Mucosa of rectum (tissue), 2 donors: ENCODE measurements around the gene AGAP9.
"Not testable (repeated sequence)": the region's sequence is repeated elsewhere in the genome, so short reads cannot be mapped to it uniquely, and the experiment has no call there.

Experiments used
- H3K27ac ChIP-seq, 2 donors: one replicate each; pipeline ENCODE4 v1.7.0; 2013; ENCODE audit warnings: inconsistent platforms in 2 of 2, low read depth in 2 of 2, low read length in 2 of 2
- H3K27me3 ChIP-seq, 2 donors: one replicate each; pipeline ENCODE4 v1.7.0; 2013; ENCODE audit warnings: low read length in 2 of 2; ENCODE audit not compliant: control insufficient read depth in 2 of 2, insufficient read depth in 2 of 2
- H3K36me3 ChIP-seq, 2 donors: one replicate each; pipeline ENCODE4 v1.7.0; 2013; ENCODE audit warnings: low read length in 2 of 2; ENCODE audit not compliant: control insufficient read depth in 2 of 2, insufficient read depth in 2 of 2
- H3K4me1 ChIP-seq, 2 donors: one replicate each; pipeline ENCODE4 v1.7.0; 2013; ENCODE audit warnings: low read length in 2 of 2, mild to moderate bottlenecking in 1 of 2; ENCODE audit not compliant: control insufficient read depth in 2 of 2, insufficient read depth in 2 of 2
- H3K4me3 ChIP-seq, 2 donors: one replicate each; pipeline ENCODE4 v1.7.0; 2013; ENCODE audit warnings: low read length in 2 of 2
- H3K9ac ChIP-seq, 2 donors: one replicate each; pipeline ENCODE4 v1.7.0; 2013; ENCODE audit warnings: low read length in 2 of 2, low read depth in 1 of 2, mild to moderate bottlenecking in 1 of 2
- H3K9me3 ChIP-seq, 2 donors: one replicate each; pipeline ENCODE4 v1.7.0; 2013; ENCODE audit warnings: low read length in 2 of 2; ENCODE audit not compliant: control insufficient read depth in 2 of 2
- donor health status: healthy.
- donor health status: Normal muscosa, but diverticular disease.

The AGAP9 gene

DNA sequence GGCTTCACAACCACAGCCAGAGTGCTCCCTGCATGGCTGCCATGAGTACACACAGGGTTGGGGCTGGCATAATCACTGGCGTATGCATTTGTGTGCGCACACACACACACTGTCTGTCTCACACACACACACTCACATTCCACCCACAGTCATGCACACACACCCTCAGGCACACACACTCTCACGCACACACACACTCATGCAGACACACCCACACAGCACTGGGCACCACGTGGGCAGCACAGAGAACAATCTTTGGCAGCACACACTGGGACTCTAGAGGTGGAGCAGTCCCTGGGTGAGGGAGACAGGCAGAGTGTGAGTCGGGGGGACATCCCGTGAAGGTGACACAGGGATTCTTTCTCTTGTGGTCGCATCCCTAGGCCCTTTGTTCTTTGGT, 49.9 kb downstream of the AGAP9 start:
- H3K36me3 ChIP-seq, H3K4me3 ChIP-seq, H3K27ac ChIP-seq, H3K4me1 ChIP-seq, H3K27me3 ChIP-seq, H3K9me3 ChIP-seq, H3K9ac ChIP-seq: not testable (repeated sequence)

GRCh38 chr10:47472647-47473046, 50.8 kb downstream of the AGAP9 start:
- not testable (repeated sequence) for H3K9ac ChIP-seq, H3K27me3 ChIP-seq, H3K36me3 ChIP-seq, H3K9me3 ChIP-seq, H3K27ac ChIP-seq, H3K4me1 ChIP-seq, H3K4me3 ChIP-seq

DNA sequence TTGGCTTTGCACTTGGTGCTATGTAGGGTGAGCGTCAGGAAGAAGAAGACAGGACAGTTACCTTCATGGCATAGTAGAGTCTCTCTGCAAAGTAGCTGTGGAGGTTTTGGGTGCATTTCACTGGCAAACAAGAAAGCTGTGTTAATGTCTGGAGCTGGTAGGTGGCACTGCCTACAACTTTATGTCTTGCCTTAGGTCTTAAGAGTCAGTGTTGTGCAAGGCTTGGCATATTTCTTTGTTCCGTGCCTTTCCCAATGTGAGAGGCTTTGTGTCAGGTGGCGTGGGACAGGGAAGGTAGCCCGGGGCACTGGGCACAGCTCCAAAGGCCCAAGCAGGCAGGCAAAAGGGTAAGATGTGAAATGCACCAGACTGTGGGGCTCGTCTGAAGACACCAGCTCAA, 51.4 kb downstream of the AGAP9 start:
- H3K27ac ChIP-seq, H3K27me3 ChIP-seq, H3K9me3 ChIP-seq: not testable (repeated sequence)

GRCh38 chr10:47468731-47469528, 54.5 kb downstream of the AGAP9 start:
- H3K27ac ChIP-seq, H3K4me3 ChIP-seq, H3K4me1 ChIP-seq, H3K36me3 ChIP-seq, H3K27me3 ChIP-seq, H3K9ac ChIP-seq, H3K9me3 ChIP-seq: not testable (repeated sequence)

More for the DNA sequence above, 51.4 kb downstream of the AGAP9 start:
- H3K4me1 ChIP-seq, H3K4me3 ChIP-seq, H3K9ac ChIP-seq, H3K36me3 ChIP-seq: not testable (repeated sequence)

GRCh38 chr10:47467957-47468356, 55.5 kb downstream of the AGAP9 start:
- not testable (repeated sequence) for H3K27me3 ChIP-seq, H3K27ac ChIP-seq, H3K4me1 ChIP-seq, H3K9ac ChIP-seq, H3K36me3 ChIP-seq, H3K4me3 ChIP-seq, H3K9me3 ChIP-seq

GRCh38 chr10:47467458-47467857, 56.0 kb downstream of the AGAP9 start:
- H3K27me3 ChIP-seq, H3K36me3 ChIP-seq, H3K4me3 ChIP-seq, H3K27ac ChIP-seq, H3K9ac ChIP-seq, H3K9me3 ChIP-seq, H3K4me1 ChIP-seq: not testable (repeated sequence)

- H3K4me1 ChIP-seq, H3K27ac ChIP-seq, H3K4me3 ChIP-seq, H3K36me3 ChIP-seq, H3K9ac ChIP-seq, H3K9me3 ChIP-seq, H3K27me3 ChIP-seq: not testable (repeated sequence)
These were observed 58.1 kb downstream of the AGAP9 start for GRCh38 chr10:47465216-47465917.

DNA sequence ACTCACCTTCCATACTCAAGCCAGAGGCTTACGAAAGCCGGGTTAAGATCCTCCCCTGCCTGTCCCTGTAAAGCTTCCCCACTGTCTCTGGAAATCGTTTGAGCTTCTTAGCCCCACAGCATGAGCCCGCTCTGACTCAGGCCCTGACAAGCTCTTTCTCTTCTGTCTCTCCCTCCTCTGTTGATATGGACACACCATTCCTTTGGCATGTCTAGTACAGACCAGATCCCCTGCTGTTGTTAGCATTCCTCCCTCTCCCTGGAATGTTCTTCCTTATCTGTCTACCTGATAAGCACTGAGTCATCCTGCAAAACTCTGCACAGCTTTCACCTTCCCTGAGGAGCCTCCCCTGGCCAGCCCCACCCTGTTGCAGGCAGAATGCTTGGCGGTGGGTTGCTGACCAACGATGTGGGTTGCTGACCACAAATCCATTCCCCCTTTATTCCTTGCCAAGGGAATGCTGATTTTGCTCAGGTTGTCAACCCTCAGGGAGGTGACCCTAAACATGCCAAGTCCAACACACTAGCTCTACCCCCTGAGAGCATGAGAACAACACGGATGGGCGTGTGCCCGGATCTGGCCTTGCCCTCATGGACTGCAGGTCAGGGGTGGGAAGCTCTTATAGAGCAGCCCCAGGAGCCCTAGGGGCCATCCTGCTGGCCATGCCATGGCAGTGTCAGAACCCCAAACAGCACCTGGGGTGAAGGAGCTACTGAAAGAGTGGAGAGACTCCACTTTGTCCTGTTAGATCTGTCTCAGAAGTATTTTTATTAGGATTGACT, 60.7 kb downstream of the AGAP9 start:
- not testable (repeated sequence) for H3K4me3 ChIP-seq, H3K27me3 ChIP-seq, H3K4me1 ChIP-seq, H3K36me3 ChIP-seq, H3K27ac ChIP-seq, H3K9me3 ChIP-seq, H3K9ac ChIP-seq

- H3K9me3 ChIP-seq, result not testable (repeated sequence)
These were observed 62.2 kb downstream of the AGAP9 start for GRCh38 chr10:47461261-47461687.

GRCh38 chr10:47458466-47459154, 64.8 kb downstream of the AGAP9 start:
- H3K36me3 ChIP-seq, result no peaks in the 10 kb centered on the region
- no peak overlapping the region for H3K4me3 ChIP-seq
- no peak overlapping the region for H3K27ac ChIP-seq
- no peaks in the 10 kb centered on the region for H3K4me1 ChIP-seq
- H3K9me3 ChIP-seq, result no peaks in the 10 kb centered on the region
- no peak overlapping the region for H3K9ac ChIP-seq
- no peaks in the 10 kb centered on the region for H3K27me3 ChIP-seq

More at GRCh38 chr10:47461261-47461687, 62.2 kb downstream of the AGAP9 start:
- H3K27me3 ChIP-seq, H3K9ac ChIP-seq, H3K4me1 ChIP-seq, H3K36me3 ChIP-seq, H3K27ac ChIP-seq, H3K4me3 ChIP-seq: not testable (repeated sequence)
